AML-193 (cell line): ENCODE measurements around the gene MASTL.
"Not testable (repeated sequence)": the region's sequence is repeated elsewhere in the genome, so short reads cannot be mapped to it uniquely, and the experiment has no call there.

Source experiments
- DNase-seq, 2 experiments: peaks; one replicate each; lab custom pipeline; 2025; lab: John Stamatoyannopoulos, UW

Gene MASTL

GRCh38 chr10:27155066-27155754 is at the start of gene MASTL:
Gene MASTL (plus strand): TSS chr10:27155352. CDS start chr10:27155427, 75 bp downstream.
- DNase-seq, result peak; percentile 68 to 77

GRCh38 chr10:27108165-27108564 is 47.0 kb upstream of the MASTL start:
- no peak for DNase-seq

- no peak for DNase-seq
These were observed 20.8 kb upstream of the MASTL start for GRCh38 chr10:27134371-27134770.

GRCh38 chr10:27138277-27138676 is 16.9 kb upstream of the MASTL start:
- DNase-seq, result no peak

- no peak for DNase-seq
These were observed 11.5 kb upstream of the MASTL start for GRCh38 chr10:27143686-27144085.

GRCh38 chr10:27145937-27146336 is 9.2 kb upstream of the MASTL start:
- no peak for DNase-seq

- DNase-seq, result peak; percentile 53 to 66
These were observed 7.5 kb upstream of the MASTL start for GRCh38 chr10:27147701-27148100.

GRCh38 chr10:27150261-27150660 is 4.9 kb upstream of the MASTL start:
- no peak for DNase-seq

GRCh38 chr10:27152687-27153086 is 2.5 kb upstream of the MASTL start:
- no peak for DNase-seq

GRCh38 chr10:27153329-27153728 is 1.8 kb upstream of the MASTL start:
- DNase-seq, result no peak

- DNase-seq, result no peak
These were observed 1.3 kb upstream of the MASTL start for GRCh38 chr10:27153845-27154193.

- DNase-seq, result not testable (repeated sequence)
These were observed 1.4 kb downstream of the MASTL start for GRCh38 chr10:27156566-27156965.

GRCh38 chr10:27157150-27157549 is 2.0 kb downstream of the MASTL start:
- no peak for DNase-seq

- no peak for DNase-seq
These were observed 3.3 kb downstream of the MASTL start for GRCh38 chr10:27158421-27158820.

GRCh38 chr10:27169849-27170248 is 14.7 kb downstream of the MASTL start:
- no peak for DNase-seq

GRCh38 chr10:27188259-27188658 is 33.1 kb downstream of the MASTL start:
- no peak for DNase-seq

GRCh38 chr10:27188897-27189296 is 33.7 kb downstream of the MASTL start:
- no peak for DNase-seq

GRCh38 chr10:27190508-27190907 is 35.4 kb downstream of the MASTL start:
- DNase-seq, result no peak

- DNase-seq, result no peak
These were observed 37.1 kb downstream of the MASTL start for GRCh38 chr10:27192284-27192683.

- DNase-seq, result no peak
These were observed 42.9 kb downstream of the MASTL start for GRCh38 chr10:27197980-27198620.

- no peak for DNase-seq
These were observed 48.7 kb downstream of the MASTL start for GRCh38 chr10:27203806-27204205.

- no peak for DNase-seq
These were observed 52.2 kb downstream of the MASTL start for GRCh38 chr10:27207350-27207749.

GRCh38 chr10:27223964-27224363 is 68.8 kb downstream of the MASTL start:
- peak; percentile 32 to 38 for DNase-seq
